Astrocyte of the spinal cord (primary cell): Measurements from ENCODE around the gene UGT2B10.

Experiments used
- DNase-seq: peaks from one replicate; pipeline ENCODE4 v3.0.0; 2011; ENCODE audit warnings: low read depth, low spot score
- H3K4me3 ChIP-seq: 2 replicates; pipeline ENCODE4 v1.5.1; 2011; ENCODE audit warnings: low read depth, mild to moderate bottlenecking, low read length, moderate library complexity
- in situ Hi-C: cut with HindIII; loops from 2 replicates; pipeline ENCODE4 v1.10.0; 2017; ENCODE audit warnings: low sequenced_read_pairs
- TF ChIP-seq, protein P1 (sequence below): IDR thresholded peaks from 2 replicates; pipeline ENCODE4 v1.5.1; 2012; ENCODE audit warnings: low read depth, mild to moderate bottlenecking, low read length, inconsistent platforms

Gene UGT2B10

DNA sequence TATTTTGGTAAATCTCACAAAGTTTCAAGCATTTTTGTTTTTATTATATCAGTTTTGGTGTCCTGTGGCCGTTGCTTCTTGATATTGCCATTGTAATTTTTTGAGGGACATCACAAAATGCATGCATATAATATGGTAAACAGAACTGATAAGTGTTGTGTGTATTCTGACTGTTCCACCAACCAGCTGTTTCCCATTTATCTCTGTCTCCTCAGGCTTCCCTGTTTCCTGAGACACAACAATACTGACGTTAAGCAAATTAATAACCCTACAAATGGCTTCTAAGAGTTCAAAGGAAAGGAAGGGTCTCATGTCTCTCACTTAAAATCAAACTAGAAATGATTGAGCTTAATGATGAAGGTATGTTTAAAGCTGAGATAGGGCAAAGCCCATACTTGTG, 40.0 kb downstream of the UGT2B10 start:
- TF ChIP-seq, protein P1, sequence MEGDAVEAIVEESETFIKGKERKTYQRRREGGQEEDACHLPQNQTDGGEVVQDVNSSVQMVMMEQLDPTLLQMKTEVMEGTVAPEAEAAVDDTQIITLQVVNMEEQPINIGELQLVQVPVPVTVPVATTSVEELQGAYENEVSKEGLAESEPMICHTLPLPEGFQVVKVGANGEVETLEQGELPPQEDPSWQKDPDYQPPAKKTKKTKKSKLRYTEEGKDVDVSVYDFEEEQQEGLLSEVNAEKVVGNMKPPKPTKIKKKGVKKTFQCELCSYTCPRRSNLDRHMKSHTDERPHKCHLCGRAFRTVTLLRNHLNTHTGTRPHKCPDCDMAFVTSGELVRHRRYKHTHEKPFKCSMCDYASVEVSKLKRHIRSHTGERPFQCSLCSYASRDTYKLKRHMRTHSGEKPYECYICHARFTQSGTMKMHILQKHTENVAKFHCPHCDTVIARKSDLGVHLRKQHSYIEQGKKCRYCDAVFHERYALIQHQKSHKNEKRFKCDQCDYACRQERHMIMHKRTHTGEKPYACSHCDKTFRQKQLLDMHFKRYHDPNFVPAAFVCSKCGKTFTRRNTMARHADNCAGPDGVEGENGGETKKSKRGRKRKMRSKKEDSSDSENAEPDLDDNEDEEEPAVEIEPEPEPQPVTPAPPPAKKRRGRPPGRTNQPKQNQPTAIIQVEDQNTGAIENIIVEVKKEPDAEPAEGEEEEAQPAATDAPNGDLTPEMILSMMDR: no peak
- no peak for DNase-seq
- H3K4me3 ChIP-seq: no peak overlapping the region
- in situ Hi-C loops: no loop called here

DNA sequence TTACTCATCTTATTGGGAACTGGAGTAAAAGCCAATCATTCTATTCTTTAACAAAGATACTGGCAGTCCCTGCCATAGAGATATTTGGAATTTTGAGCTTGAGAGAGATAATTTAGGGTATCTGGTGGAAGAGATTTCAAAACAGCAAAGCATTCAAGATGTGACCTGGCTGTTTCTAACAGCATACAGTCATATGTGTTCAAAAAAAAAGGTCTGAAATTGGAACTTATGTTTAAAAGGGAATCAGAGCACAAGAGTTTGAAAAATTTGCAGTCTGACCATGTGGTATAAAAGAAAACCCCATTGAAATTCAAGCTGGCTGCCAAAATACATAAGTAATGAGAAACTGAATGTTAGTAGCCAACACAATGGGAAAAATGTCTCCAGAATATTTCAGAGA, 42.2 kb downstream of the UGT2B10 start:
- no peak for DNase-seq
- TF ChIP-seq, protein P1: no peak
- H3K4me3 ChIP-seq: no peak overlapping the region
- in situ Hi-C loops: no loop called here

DNA sequence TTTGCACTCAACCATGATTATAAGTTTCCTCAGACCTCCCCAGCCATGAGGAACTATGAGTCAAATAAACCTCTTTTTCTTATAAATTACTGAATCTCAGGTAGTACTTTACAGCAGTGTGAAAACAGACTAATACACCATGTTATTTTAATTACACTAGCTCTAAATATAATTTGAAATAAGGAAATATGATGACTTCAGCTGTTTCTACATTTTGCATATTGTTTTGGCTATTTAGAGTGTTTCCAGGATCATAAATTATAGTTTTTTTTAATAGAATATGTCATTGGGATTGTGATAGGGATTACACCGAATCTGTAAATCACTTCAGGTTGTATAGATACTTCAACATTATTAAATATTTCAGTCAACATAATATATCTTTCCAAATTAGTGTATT, 43.9 kb downstream of the UGT2B10 start:
- TF ChIP-seq, protein P1: no peak
- no peak overlapping the region for H3K4me3 ChIP-seq
- no peak for DNase-seq
- in situ Hi-C loops: no loop called here

DNA sequence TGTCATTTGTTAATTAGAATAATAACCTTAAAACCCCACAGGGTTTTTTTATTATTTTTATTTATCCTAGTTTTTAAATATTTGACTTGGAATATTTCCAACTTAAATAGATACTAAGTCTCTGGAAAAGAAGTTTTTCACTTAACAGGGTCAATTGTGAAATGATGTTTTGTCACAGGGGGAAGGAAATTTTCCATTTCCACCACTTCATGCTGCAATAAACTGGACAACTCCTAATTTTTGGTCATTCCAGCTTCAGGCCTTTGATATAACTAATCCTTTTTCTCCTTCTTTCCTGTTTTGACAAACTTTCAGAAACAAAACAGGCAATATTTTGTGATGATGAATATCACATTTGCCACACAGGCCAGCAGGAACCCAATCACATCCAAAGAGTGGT, 45.3 kb downstream of the UGT2B10 start:
- no peak overlapping the region for H3K4me3 ChIP-seq
- DNase-seq: no peak
- TF ChIP-seq, protein P1: no peak
- in situ Hi-C loops: no loop called here

DNA sequence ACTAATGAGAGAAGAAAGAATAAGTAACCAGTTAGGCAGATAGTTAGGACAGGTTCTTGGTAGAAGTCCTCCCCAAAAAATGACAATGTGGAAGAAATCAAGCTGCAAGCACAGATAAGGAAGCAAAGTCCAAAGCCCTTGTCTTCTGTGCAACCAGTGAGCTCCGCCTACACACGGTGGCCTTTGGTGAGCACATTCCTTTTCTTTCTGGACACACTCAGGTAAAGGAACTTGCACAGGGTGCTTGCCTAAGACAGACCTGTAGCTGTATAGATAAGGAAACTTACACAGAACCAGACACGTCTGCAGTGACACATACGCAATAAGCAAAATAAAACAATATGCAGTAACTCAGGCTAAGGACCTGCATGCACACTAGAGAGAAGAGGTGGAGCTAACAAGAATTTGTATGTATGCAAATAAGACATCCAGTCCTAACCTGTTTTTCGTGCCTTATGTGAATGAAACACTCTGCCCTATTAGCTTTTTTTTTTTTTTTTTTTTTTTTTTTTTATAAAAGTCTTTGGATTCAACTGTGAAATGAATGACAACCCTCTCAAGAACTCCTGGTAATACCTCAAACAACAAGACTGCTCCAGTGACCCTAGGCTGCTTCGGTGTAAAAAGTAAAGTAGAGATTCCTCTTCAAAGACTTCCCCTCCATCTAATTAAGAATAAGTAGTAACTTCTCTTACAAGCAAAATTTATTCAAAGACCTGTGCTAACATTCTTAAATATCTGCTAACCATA, 48.8 kb downstream of the UGT2B10 start:
- no peak overlapping the region for H3K4me3 ChIP-seq
- in situ Hi-C loops: no loop called here
- TF ChIP-seq, protein P1: no peak
- no peak for DNase-seq

DNA sequence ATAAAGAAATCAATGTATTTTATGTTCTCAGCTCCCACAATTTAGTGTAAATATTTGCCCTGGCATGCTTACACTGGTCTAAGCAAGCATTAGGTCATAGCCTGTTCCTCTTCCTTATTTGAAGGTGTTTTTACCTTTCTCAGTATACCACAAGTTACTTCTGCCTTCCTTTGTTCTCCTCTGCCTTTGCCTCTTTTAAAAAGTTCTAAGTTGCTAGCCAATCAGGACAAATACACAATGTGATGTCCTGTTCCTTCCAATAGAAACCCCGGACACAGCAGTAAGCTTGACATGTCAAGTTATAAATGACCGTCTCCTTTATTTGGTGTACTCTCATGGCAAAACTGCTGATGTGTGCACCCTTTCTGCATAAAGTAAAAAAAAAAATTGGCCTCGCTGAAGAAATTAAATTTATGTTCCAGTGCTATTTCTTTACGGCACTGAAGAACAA, 49.4 kb downstream of the UGT2B10 start:
- TF ChIP-seq, protein P1: no peak
- H3K4me3 ChIP-seq: no peak overlapping the region
- in situ Hi-C loops: no loop called here
- DNase-seq: no peak
